NB4 (cell line): ENCODE results near the gene EPB41L4A.

Experiments
- DNase-seq: peaks from one replicate; pipeline ENCODE4 v3.0.0; 2010; ENCODE audit warnings: low read depth
- H3K4me3 ChIP-seq: one replicate; pipeline ENCODE4 v1.5.1; 2011; ENCODE audit warnings: mild to moderate bottlenecking, low read depth, low read length, moderate library complexity
- MYC ChIP-seq: IDR thresholded peaks from 2 replicates; pipeline ENCODE4 v1.6.1; 2011; ENCODE audit warnings: low read depth, low read length
- POLR2A ChIP-seq: IDR thresholded peaks from 2 replicates; pipeline ENCODE4 v1.6.1; 2011; ENCODE audit warnings: mild to moderate bottlenecking; ENCODE audit not compliant: insufficient read length; ENCODE audit errors: extremely low read depth
- TF ChIP-seq, protein P1 (sequence below): IDR thresholded peaks from one replicate; pipeline ENCODE4 v1.5.1; 2012; ENCODE audit warnings: low read depth, low read length
- TF ChIP-seq, protein P2 (sequence below): IDR thresholded peaks from 2 replicates; pipeline ENCODE4 v1.6.1; 2011; ENCODE audit warnings: low read depth, low read length

Gene EPB41L4A

DNA sequence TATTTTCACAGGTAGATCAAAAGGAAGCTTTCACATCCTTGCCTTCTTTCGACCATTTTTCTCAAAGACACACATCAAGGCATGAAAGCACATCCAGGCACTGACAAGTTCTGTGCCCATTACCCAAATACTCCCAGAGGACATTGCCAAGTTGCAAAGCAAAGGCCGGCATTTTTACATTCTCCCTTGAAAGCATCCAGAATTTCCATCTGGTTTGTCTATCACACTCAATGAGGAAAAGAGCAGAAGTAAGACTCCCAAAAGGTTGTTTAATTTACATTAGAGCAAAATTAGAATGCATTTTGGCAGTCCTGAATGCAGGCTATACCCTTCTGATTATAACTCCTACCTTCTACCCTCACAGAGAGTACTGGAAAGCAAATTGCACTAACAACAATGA is 160.5 kb downstream of the EPB41L4A start:
- H3K4me3 ChIP-seq = no peak overlapping the region
- TF ChIP-seq, protein P1, sequence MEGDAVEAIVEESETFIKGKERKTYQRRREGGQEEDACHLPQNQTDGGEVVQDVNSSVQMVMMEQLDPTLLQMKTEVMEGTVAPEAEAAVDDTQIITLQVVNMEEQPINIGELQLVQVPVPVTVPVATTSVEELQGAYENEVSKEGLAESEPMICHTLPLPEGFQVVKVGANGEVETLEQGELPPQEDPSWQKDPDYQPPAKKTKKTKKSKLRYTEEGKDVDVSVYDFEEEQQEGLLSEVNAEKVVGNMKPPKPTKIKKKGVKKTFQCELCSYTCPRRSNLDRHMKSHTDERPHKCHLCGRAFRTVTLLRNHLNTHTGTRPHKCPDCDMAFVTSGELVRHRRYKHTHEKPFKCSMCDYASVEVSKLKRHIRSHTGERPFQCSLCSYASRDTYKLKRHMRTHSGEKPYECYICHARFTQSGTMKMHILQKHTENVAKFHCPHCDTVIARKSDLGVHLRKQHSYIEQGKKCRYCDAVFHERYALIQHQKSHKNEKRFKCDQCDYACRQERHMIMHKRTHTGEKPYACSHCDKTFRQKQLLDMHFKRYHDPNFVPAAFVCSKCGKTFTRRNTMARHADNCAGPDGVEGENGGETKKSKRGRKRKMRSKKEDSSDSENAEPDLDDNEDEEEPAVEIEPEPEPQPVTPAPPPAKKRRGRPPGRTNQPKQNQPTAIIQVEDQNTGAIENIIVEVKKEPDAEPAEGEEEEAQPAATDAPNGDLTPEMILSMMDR = no peak
- TF ChIP-seq, protein P2, sequence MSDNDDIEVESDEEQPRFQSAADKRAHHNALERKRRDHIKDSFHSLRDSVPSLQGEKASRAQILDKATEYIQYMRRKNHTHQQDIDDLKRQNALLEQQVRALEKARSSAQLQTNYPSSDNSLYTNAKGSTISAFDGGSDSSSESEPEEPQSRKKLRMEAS = no peak
- no peak for TF ChIP-seq POLR2A
- DNase-seq = no peak

DNA sequence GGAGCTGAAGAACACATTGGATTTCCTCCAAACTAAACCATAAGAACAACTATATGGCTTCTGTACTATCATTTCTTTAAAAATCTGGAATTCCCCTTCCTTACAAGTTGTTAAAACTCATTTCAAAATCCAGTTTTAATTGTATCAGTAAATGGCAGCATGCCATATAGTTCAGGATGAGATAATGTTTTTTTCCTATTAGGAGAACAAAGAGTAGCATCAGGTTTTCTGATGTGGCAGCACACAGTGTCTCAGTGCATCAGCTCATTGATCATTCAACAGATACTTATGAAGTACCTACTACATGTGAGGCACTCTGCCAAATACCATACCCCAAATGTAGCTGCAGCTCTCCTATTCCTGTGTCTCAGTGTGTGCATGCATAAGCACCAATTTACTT is 161.1 kb downstream of the EPB41L4A start:
- H3K4me3 ChIP-seq = no peak overlapping the region
- TF ChIP-seq POLR2A = no peak
- TF ChIP-seq, protein P2 = no peak
- no peak for TF ChIP-seq MYC
- TF ChIP-seq, protein P1 = no peak
- no peak for DNase-seq

DNA sequence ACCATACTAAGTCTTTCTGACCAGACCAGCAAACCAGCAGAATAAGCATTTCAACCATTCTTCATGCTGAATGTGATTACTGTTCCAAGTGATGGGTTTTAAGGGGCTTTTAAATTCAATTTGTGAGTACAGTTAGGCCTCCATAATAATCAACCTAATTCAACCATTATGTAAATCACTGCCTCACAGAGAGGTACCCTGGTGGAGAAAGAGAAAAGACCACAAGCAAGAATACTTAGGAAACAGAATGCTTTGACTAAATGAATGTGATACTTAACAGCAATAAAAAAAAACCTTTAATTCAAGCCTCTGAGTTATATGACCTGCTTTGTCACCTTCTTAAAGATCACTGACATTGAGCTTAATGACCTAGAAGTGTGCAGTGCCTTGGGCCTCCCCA is 162.1 kb downstream of the EPB41L4A start:
- no peak for TF ChIP-seq POLR2A

DNA sequence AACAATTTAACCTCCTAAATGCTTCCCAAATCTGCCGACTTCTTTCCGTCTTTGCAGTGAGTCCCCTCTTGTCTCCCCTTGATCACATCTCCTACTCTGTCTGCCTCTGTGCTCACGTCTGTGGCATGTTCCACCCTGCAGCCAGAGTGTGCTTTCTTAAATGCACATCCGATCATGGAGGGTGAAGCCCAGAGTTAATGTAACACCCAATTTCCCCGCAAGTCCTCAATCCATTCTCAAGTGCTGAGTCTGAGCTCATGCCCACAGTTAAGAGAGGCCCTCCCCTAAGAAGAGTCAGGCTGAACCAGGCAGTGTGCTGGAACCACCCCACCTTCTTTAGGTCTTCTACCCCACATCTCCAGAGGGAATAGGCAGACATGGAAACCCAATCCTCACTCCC is 164.8 kb downstream of the EPB41L4A start:
- H3K4me3 ChIP-seq = no peak overlapping the region
- no peak for DNase-seq
- TF ChIP-seq MYC = no peak
- TF ChIP-seq, protein P1 = no peak
- TF ChIP-seq, protein P2 = no peak
- no peak for TF ChIP-seq POLR2A

More for the DNA sequence above, 162.1 kb downstream of the EPB41L4A start:
- no peak for DNase-seq
- H3K4me3 ChIP-seq = no peak overlapping the region

DNA sequence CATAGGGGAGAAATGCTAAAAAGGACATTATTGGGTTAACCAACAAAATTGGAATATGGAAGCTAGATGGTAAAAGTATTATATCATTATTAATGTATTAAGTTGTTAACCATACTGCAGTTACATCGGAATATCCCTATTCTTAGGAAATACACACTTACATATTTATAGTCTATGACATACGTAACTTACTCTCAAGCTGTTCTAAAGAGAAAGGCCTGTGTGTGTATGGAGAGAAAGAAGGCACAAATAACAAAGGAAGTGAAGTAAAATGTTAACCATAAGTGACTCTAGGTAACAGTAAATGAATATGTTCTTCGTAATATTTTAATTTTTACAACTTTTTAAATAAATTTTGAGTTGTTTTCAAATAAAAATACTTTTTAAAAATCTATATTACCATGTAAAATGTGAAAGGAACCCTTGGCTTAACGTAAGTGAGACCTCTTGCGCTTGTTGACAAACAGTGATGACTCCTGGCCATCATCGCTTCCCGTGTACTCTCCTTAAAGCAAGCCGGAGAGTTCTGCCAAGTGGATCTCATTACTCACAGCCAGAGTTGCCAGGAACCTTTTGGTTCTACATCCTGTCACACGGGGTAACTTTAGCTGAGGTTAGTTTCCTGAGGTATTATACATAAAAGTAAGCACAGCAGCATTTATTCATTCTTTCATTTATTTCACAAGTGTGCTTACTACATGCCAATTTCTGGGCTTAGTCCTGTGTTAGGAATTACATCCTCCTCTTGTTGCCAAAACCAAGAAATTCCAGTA is 165.4 kb downstream of the EPB41L4A start:
- no peak overlapping the region for H3K4me3 ChIP-seq
- TF ChIP-seq MYC (no peak), POLR2A (no peak)
- TF ChIP-seq, protein P1 = no peak
- TF ChIP-seq, protein P2 = no peak
- no peak for DNase-seq

DNA sequence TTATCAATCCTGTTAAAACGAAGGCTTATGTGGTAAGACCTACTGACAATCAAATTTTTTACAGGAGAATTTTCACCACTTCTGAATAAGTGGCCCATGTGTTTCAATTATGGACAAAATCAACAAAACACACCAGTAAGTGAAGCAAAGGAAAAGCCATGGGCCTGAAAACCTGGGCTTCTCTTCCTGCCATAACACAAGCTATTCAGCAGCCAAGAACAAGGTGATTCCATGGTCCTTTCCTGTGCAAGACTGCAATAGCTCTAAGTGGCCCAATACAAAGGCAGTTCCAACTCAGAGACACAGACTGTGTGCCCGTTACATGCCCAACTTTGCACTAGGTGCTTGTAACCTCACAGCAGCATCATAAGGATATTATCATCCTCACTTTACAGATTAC is 168.5 kb downstream of the EPB41L4A start:
- H3K4me3 ChIP-seq = no peak overlapping the region
- no peak for DNase-seq
- TF ChIP-seq, protein P1 = no peak
- no peak for TF ChIP-seq POLR2A
- TF ChIP-seq, protein P2 = no peak
